Spinal cord (tissue), 10 donors: ENCODE results near the gene PSMD11. TPM values are rescaled to one million over a fixed set of nuclear protein-coding genes. Genes with fewer than 3 reads are reported as not detected.
A peak's percentile ranks its signal among the peaks of the same experiment; 100 is the strongest.

Source experiments
- DNase-seq, 6 donors: peaks; one replicate each; pipeline versions ENCODE4 v3.0.0 to v3.0.0-alpha.2; 2013 to 2015; ENCODE audit warnings: low spot score in 6 of 6, low read depth in 4 of 6
- H3K27ac ChIP-seq: one replicate; pipeline ENCODE4 v1.5.1; 2013; ENCODE audit warnings: low read depth, low read length, control low read depth
- H3K27me3 ChIP-seq: one replicate; pipeline ENCODE4 v1.6.1; 2013; ENCODE audit warnings: low read length; ENCODE audit not compliant: control insufficient read depth, insufficient read depth
- H3K36me3 ChIP-seq: one replicate; pipeline ENCODE4 v1.6.1; 2013; ENCODE audit warnings: low read length; ENCODE audit not compliant: control insufficient read depth, insufficient read depth
- H3K4me1 ChIP-seq: one replicate; pipeline ENCODE4 v1.6.1; 2013; ENCODE audit warnings: low read length; ENCODE audit not compliant: control insufficient read depth, insufficient read depth
- H3K4me3 ChIP-seq: one replicate; pipeline ENCODE4 v1.5.1; 2013; ENCODE audit warnings: low read depth, low read length, control low read depth
- H3K9me3 ChIP-seq: one replicate; pipeline ENCODE4 v1.6.1; 2013; ENCODE audit warnings: low read length; ENCODE audit not compliant: control insufficient read depth, insufficient read depth
- WGBS: methylation state at CpG from one replicate; pipeline ENCODE4 v1.1.5; 2013; ENCODE audit warnings: missing lambda C conversion rate; ENCODE audit not compliant: insufficient coverage; 5-methylcytosine and 5-hydroxymethylcytosine counted together
- polyA plus RNA-seq, 2 donors: library from polyadenylated mRNA; unstranded; fragments of 120-200 nt; gene quantifications; one replicate each; pipeline ENCODE4 v1.2.1, GENCODE V29; 2013; ENCODE audit not compliant: insufficient read length in 2 of 2
- total RNA-seq, 2 donors: library from RNA; depleted of rRNA in 1 of 2; stranded (reverse); fragments of 120-200 nt in 1 of 2; fragments of >200 nt in 1 of 2; gene quantifications; one replicate each; pipeline versions ENCODE4 v1.2.3 to v1.2.4, GENCODE V29; 2013 to 2014
- donor health status: healthy.

The PSMD11 gene
- total and polyA plus RNA-seq, 4 donors = 56.1 to 104 (median 95.6) TPM

DNA sequence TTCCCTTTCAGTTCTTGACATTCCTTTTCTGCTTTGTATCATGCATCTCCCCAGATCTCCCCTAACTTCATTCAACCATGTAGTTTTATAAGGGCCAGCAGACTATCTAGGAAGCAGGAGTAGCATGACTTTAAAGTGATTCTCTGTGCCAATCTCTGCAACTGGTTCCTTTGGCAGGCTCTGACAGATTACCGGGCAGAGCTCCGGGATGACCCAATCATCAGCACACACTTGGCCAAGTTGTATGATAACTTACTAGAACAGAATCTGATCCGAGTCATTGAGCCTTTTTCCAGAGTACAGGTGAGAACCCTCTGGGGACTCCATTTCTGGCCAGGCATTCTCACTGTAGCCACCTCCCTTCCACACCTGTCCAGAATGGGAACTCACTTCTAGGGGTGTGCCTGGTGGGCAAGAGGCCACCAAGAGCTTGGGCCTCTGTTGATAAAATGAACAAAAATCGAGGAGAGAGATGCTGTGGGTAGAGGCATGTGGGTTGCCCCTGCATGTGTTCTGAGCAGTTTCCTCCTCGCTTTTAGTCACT is 34.8 kb downstream of the PSMD11 start:
- no peak for DNase-seq
- no peaks in the 10 kb centered on the region for H3K9me3 ChIP-seq
- no peaks in the 10 kb centered on the region for H3K27me3 ChIP-seq
- peaks cover 70% of the 10 kb centered on the region for H3K36me3 ChIP-seq
- WGBS = 93% methylated on average over 4 of the region's 5 CpGs
- H3K27ac ChIP-seq = no peak overlapping the region
- peaks cover 16% of the 10 kb centered on the region for H3K4me1 ChIP-seq
- no peak overlapping the region for H3K4me3 ChIP-seq

DNA sequence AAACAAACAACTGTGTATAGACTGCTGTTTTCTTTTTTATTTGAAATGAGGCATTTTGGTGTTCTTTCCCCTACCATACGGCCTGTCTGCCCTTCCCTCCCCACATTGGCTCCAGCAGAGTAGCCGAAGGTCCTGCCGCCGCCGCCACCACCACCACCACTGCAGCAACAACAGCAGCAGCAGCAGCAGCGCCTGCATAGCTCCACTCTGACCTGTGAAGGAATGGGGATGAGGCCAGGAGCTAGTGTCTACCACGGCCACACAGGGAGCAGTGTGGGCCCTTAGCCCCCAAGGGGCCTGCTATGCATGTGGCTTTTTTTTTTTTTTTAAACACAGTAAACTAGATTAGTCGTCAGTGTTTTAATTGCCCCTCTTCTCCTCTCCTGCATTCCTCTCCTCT is 36.9 kb downstream of the PSMD11 start:
- Histone ChIP-seq H3K4me1 (peaks cover 33% of the 10 kb centered on the region), H3K36me3 (peaks cover 52% of the 10 kb centered on the region), H3K27ac (no peak overlapping the region), H3K4me3 (no peak overlapping the region), H3K9me3 (no peaks in the 10 kb centered on the region), H3K27me3 (no peaks in the 10 kb centered on the region)
- 75% methylated on average over 5 of the region's 8 CpGs for WGBS
- DNase-seq = no peak

DNA sequence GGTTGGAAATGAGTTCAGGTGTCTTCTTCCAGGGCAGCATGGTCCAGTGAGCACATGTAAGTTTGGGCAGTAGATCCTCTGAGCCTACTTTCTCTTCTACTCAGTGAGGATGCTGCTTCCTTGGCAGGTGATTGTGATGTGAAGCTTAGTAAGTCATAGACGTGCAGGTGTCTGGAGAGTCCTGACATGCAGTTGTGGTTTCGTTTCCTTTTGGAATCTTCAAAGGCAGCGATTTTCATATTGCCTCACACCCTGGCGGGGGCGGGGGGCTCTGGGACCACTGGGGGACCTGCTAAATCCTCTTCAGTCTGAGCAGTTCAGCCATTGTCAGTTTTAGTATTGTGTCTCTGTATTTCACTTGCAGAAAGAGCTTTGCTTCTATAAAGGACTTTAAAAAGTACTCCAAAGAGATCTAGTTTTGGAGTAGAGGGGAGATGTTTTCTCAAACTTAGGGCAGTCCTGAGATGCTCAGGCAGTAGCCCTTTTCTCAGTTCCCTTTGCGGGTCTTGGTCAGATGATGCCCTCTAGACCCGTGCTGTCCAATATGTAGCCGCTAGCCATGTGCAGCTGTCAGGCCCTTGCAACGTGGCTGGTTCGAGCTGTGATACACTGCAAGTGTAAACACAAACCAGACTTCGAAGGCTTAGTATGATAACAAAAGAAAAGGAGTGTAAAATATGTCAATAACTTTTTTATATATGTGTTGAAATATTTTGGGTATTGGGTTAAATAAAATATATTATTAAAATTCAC is 38.4 kb downstream of the PSMD11 start:
- DNase-seq = no peak
- peaks cover 40% of the 10 kb centered on the region for H3K36me3 ChIP-seq
- H3K4me1 ChIP-seq = peaks cover 37% of the 10 kb centered on the region
- peak overlapping the region; percentile 94 for H3K27ac ChIP-seq
- no peak overlapping the region for H3K4me3 ChIP-seq
- H3K9me3 ChIP-seq = no peaks in the 10 kb centered on the region
- no peaks in the 10 kb centered on the region for H3K27me3 ChIP-seq
- WGBS = 75% methylated on average over 8 of the region's 11 CpGs

DNA sequence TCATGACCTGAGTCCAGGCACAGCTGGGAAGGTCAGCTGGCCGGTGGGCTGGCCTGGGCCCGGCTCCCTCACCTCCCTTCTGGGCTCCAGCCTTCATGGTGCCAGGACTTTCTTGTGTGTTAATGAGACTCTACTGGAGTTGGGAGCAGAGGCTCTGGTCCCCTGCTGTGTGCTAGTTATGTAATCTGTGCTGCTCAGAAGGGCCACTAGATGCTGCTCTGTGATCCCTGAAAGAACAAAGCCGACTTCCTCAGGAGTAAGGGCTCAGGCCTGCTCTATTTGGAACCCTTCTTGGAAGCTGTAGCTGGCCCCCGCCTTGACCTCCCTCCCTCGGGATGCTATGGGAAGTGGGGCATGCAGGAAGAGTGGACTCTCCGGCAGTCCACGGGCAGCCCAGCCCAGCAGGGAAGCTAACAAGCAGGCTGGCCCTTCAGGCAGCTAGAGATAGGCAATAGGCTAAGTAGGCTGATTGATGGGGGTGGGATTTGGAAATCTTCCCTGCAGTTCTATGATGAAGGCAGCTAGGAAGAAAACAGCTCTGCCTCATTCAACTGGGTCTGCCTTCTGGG is 39.2 kb downstream of the PSMD11 start:
- peak overlapping the region; percentile 0 for H3K4me3 ChIP-seq
- no peaks in the 10 kb centered on the region for H3K9me3 ChIP-seq
- H3K27me3 ChIP-seq = no peaks in the 10 kb centered on the region
- DNase-seq = peak; percentile 57 to 97 (median 82)
- peaks cover 46% of the 10 kb centered on the region for H3K36me3 ChIP-seq
- H3K27ac ChIP-seq = peak overlapping the region; percentile 94
- WGBS = 7% methylated on average over 6 of the region's 7 CpGs
- H3K4me1 ChIP-seq = peaks cover 45% of the 10 kb centered on the region

DNA sequence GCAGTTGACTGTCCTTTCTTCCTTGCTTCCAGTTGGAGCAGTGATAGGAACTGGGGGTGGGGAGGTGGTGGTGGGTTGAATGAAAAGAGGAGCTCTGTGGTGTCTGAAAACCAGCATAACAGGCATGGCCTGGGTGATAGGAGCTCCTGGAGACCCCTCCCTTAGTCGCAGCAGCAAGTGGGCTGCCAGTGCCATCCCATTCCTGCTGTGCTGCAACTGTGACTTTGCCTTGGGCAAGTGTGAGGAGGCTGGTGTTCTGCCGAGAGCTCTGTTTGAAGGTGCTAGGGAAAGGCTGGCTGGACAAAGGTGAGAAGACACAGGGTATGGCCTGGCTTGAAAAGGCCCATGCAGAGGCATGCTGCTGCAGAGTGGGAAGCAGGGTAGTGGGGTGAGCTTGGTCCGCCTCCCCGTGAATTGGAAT is 39.7 kb downstream of the PSMD11 start:
- peak overlapping the region; percentile 94 for H3K27ac ChIP-seq
- WGBS = 56% methylated on average over 4 of the region's 4 CpGs

DNA sequence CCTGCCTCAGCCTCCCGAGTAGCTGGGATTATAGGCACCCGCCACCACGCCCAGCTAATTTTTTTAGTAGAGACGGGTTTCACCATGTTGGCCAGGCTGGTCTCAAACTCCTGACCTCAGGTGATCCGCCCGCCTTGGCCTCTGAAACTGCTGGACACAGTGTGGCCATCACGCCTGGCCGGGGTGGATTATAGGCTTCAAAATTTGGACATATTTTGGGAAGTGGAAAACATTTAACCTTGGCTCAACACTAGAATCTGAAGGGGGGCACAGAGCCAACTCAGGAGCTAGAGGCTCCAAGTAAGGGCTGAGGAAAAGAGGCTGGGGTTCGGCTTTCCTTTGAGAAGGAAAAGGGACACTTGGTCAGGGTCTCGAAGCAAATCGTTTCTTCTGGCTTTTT is 40.3 kb downstream of the PSMD11 start:
- 87% methylated on average over 5 of the region's 11 CpGs for WGBS
- DNase-seq = peak in 1 of 6 donors; percentile 42
- H3K4me1 ChIP-seq = peaks cover 56% of the 10 kb centered on the region
- no peaks in the 10 kb centered on the region for H3K9me3 ChIP-seq
- no peak overlapping the region for H3K27ac ChIP-seq
- H3K36me3 ChIP-seq = peaks cover 48% of the 10 kb centered on the region
- H3K4me3 ChIP-seq = no peak overlapping the region
- no peaks in the 10 kb centered on the region for H3K27me3 ChIP-seq

More for the DNA sequence above, 39.7 kb downstream of the PSMD11 start:
- Histone ChIP-seq H3K27me3 (no peaks in the 10 kb centered on the region), H3K36me3 (peaks cover 48% of the 10 kb centered on the region), H3K9me3 (no peaks in the 10 kb centered on the region), H3K4me1 (peaks cover 50% of the 10 kb centered on the region), H3K4me3 (no peak overlapping the region)
- DNase-seq = no peak

DNA sequence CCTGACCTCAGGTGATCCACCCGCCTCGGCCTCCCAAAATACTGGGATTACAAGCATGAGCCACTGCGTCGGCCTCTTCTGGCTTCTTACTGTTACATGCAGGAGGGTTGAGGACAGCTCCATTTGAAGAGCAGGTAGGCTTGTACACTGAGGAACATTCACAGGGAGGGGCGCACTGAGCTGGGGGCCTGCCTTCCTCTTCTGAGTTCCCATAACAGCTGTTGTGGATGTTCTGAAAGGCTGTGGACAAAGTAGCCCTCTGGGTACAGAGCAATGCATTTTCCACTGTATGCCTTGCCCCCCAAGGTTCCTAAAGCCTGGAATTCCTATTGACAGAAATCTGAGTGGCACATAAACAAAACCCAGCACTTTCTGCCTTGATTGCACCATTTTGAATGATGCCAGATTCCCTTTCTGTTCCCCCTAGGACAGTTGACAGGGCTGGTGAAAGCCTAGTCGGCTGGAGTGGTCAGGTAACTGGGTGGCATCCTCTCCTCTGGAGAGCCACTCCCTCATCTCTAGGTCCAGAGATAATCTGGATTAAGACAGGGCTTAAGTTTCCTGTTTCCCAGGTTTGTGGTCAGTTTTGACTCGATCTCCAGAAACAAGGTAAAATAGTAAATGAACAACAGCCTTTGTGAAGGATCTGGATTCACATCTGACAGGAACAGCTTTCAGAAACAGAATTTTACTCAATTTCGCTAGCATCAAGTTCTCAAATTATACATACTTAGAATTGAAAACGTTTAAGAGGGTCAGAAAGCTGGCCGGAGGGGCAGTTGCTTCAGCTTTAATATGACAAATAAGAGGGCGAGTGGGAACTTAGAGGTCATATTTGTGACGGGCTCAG is 41.2 kb downstream of the PSMD11 start:
- DNase-seq = peak in 2 of 6 donors; percentile 20 to 24
- peaks cover 62% of the 10 kb centered on the region for H3K4me1 ChIP-seq
- H3K36me3 ChIP-seq = peaks cover 47% of the 10 kb centered on the region
- H3K27ac ChIP-seq = peak overlapping the region; percentile 86
- no peaks in the 10 kb centered on the region for H3K27me3 ChIP-seq
- no peaks in the 10 kb centered on the region for H3K9me3 ChIP-seq
- 77% methylated on average over 8 of the region's 12 CpGs for WGBS
- peak overlapping the region; percentile 50 for H3K4me3 ChIP-seq

DNA sequence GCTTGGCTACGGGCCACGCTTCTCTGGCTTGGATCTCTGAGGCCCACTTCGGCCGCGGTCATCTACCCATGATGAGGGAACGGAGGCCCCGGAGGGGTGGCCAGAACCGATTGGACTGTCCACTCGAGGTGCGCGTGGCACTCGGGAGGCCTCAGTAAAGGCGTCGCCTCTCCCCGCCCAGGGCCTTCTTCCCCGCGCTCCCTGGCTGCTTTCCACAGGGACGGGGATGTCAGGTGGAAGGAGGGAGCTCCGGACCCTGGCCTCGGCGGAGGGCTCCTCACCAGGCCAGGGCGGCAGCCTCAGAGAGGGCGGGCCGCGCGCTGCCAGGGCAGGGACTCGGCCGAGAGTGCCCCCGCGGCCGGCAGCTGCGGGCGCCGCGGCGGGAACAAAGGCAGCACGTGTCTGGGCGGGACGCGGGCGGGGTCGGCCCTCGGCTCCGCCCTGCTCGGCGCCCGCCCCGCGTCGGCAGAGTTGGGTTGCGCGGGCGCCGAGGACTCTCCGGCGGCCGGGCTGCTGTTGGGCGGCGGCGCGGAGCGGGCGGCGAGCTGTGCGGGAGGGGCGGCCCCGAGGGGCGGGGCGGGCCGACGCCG is 41.9 kb downstream of the PSMD11 start:
- peaks cover 63% of the 10 kb centered on the region for H3K4me1 ChIP-seq
- H3K9me3 ChIP-seq = no peaks in the 10 kb centered on the region
- H3K36me3 ChIP-seq = peaks cover 42% of the 10 kb centered on the region
- H3K27me3 ChIP-seq = no peaks in the 10 kb centered on the region
- peak in 5 of 6 donors; percentile 76 to 97 (median 85) for DNase-seq
- peak overlapping the region; percentile 50 for H3K4me3 ChIP-seq
- 3% methylated on average over 72 of the region's 72 CpGs for WGBS
- peak overlapping the region; percentile 86 for H3K27ac ChIP-seq
